Natural killer cell (primary cell): ENCODE data around the gene GLI1. TPM values are rescaled to one million over a fixed set of nuclear protein-coding genes. Genes with fewer than 3 reads are reported as not detected.

Experiments used
- ATAC-seq, 3 donors: fragments of 150-1000 bp in 2 of 3; fragments of 200-7000 bp in 1 of 3; cut with Tn5 transposase; 1 replicate in 1 of 3; 2 replicates in 2 of 3; pipeline ENCODE4 v1.10.0; 2021; ENCODE audit warnings: mild to moderate bottlenecking in 2 of 3, moderate library complexity in 2 of 3
- DNase-seq, 2 donors: peaks; one replicate each; pipeline versions ENCODE4 v3.0.0 to v3.0.0-alpha.2; 2013 to 2021; ENCODE audit warnings: mixed read lengths in 1 of 2
- H3K27ac ChIP-seq: one replicate; pipeline ENCODE4 v1.5.1; 2013; ENCODE audit warnings: mild to moderate bottlenecking, low read length
- H3K27me3 ChIP-seq: one replicate; pipeline ENCODE4 v1.6.1; 2013; ENCODE audit warnings: low read length; ENCODE audit not compliant: control insufficient read depth, insufficient read depth
- H3K36me3 ChIP-seq: one replicate; pipeline ENCODE4 v1.6.1; 2013; ENCODE audit warnings: low read length; ENCODE audit not compliant: control insufficient read depth, insufficient read depth
- H3K4me1 ChIP-seq: one replicate; pipeline ENCODE4 v1.6.1; 2013; ENCODE audit warnings: low read length; ENCODE audit not compliant: control insufficient read depth, insufficient read depth
- H3K4me3 ChIP-seq: one replicate; pipeline ENCODE4 v1.5.1; 2013; ENCODE audit warnings: low read length
- H3K9me3 ChIP-seq: one replicate; pipeline ENCODE4 v1.6.1; 2013; ENCODE audit warnings: low read length; ENCODE audit not compliant: control insufficient read depth, insufficient read depth
- H3K27ac Mint-ChIP-seq, 2 donors: one replicate each; pipeline ENCODE4 v1.8.0; 2022; ENCODE audit warnings: mild to moderate bottlenecking in 2 of 2, mixed read lengths in 2 of 2, moderate library complexity in 1 of 2
- H3K27me3 Mint-ChIP-seq, 2 donors: one replicate each; pipeline ENCODE4 v1.8.0; 2022; ENCODE audit warnings: low read depth in 2 of 2, mixed read lengths in 2 of 2
- H3K36me3 Mint-ChIP-seq: one replicate; pipeline ENCODE4 v1.8.0; 2022; ENCODE audit warnings: mixed read lengths
- H3K4me1 Mint-ChIP-seq, 2 donors: one replicate each; pipeline ENCODE4 v1.8.0; 2022; ENCODE audit warnings: mixed read lengths in 2 of 2
- H3K4me3 Mint-ChIP-seq: one replicate; pipeline ENCODE4 v1.8.0; 2022; ENCODE audit warnings: mild to moderate bottlenecking, moderate library complexity, mixed read lengths
- H3K9me3 Mint-ChIP-seq, 2 donors: one replicate each; pipeline ENCODE4 v1.8.0; 2022; ENCODE audit warnings: mixed read lengths in 2 of 2
- WGBS: methylation state at CpG from one replicate; pipeline ENCODE4 v1.1.7; 2013; ENCODE audit warnings: missing lambda C conversion rate; ENCODE audit not compliant: insufficient coverage; 5-methylcytosine and 5-hydroxymethylcytosine counted together
- intact Hi-C: fragments of 100-400 bp; cut with micrococcal nuclease; formaldehyde crosslinking; loops from one replicate; pipeline ENCODE4 v1.14.2; 2022
- total RNA-seq, 4 donors: library from RNA; stranded (reverse); fragments of 120-200 nt in 1 of 4; gene quantifications; one replicate each; pipeline versions ENCODE4 v1.2.3 to v1.2.4, GENCODE V29; 2013 to 2022
- TF ChIP-seq, protein P1 (sequence below): fragments of 200-600 bp; IDR thresholded peaks from one replicate; pipeline ENCODE4 v1.8.0; 2022; ENCODE audit warnings: antibody characterized with exemption

The GLI1 gene
- total RNA-seq, 3 donors from 2014 or later (not counting 1 experiment from before 2014, with no cell fraction given) = 0.50 to 1.4 (median 0.99) TPM

DNA sequence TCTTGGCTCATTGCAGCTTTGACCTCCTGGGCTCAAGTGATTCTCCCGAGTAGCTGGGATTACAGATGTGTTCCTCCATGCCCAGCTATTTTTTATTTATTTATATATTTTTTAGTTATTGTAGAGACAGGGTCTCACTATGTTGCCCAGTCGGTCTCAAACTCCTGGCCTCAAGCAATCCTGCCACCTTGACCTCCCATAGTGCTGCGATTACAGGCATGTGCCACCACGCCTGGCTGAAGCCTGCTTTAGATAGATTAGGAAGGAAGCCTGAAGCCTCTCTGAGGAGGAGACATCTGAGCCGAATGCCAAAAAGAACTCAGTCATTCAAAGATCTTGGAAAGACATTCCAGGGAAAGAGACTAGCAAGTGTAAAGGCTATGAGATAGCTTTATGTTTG, 14.8 kb upstream of the GLI1 start:
- Histone ChIP-seq H3K4me3 (no peak overlapping the region), H3K4me1 (no peaks in the 10 kb centered on the region), H3K27ac (no peak overlapping the region), H3K9me3 (peaks cover 6% of the 10 kb centered on the region), H3K27me3 (no peaks in the 10 kb centered on the region), H3K36me3 (no peaks in the 10 kb centered on the region)
- Mint-ChIP-seq H3K4me3 (no peak overlapping the region), H3K27me3 (peaks cover 5 to 6% of the 10 kb centered on the region in 2 donors), H3K27ac (no peak overlapping the region), H3K36me3 (no peaks in the 10 kb centered on the region), H3K4me1 (no peaks in the 10 kb centered on the region), H3K9me3 (no peaks in the 10 kb centered on the region)
- no peak for ATAC-seq
- 86% methylated on average over 5 of the region's 5 CpGs for WGBS
- TF ChIP-seq, protein P1, sequence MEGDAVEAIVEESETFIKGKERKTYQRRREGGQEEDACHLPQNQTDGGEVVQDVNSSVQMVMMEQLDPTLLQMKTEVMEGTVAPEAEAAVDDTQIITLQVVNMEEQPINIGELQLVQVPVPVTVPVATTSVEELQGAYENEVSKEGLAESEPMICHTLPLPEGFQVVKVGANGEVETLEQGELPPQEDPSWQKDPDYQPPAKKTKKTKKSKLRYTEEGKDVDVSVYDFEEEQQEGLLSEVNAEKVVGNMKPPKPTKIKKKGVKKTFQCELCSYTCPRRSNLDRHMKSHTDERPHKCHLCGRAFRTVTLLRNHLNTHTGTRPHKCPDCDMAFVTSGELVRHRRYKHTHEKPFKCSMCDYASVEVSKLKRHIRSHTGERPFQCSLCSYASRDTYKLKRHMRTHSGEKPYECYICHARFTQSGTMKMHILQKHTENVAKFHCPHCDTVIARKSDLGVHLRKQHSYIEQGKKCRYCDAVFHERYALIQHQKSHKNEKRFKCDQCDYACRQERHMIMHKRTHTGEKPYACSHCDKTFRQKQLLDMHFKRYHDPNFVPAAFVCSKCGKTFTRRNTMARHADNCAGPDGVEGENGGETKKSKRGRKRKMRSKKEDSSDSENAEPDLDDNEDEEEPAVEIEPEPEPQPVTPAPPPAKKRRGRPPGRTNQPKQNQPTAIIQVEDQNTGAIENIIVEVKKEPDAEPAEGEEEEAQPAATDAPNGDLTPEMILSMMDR = no peak
- no peak for DNase-seq
- intact Hi-C loops = no loop called here

DNA sequence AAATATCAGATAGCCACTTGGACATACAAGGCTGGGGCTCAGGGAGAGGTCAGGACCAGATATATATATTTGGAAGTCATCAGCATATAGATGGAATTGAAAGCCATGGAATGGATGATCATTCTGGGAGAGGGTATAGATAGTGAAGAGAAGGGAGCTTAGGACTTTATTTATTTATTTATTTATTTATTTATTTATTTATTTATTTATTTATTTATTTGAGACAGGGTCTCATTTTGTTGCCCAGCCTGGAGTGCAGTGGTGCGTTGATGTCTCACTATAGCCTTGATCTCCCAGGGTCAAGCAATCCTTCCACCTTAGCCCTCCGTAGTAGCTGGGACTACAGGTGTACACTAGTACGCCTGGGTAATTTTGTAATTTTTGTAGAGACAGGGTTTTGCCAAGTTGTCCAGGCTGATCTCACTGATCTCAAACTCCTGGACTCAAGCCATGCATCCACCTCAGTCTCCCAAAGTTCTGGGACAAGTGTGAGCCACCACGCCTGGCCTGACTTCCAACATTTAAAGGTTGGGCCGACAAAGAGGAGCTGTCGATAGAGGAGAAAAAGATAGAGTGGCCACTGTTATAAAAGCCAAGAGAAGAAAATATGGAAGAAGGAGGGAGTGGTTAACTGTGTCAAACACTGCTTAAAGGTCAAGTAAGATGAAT, 13.2 kb upstream of the GLI1 start:
- Histone ChIP-seq H3K27ac (no peak overlapping the region), H3K4me1 (no peaks in the 10 kb centered on the region), H3K4me3 (no peak overlapping the region), H3K27me3 (no peaks in the 10 kb centered on the region), H3K9me3 (peaks cover 2% of the 10 kb centered on the region), H3K36me3 (no peaks in the 10 kb centered on the region)
- DNase-seq (no peak), ATAC-seq (no peak)
- Mint-ChIP-seq H3K9me3 (no peaks in the 10 kb centered on the region), H3K36me3 (no peaks in the 10 kb centered on the region), H3K4me3 (no peak overlapping the region), H3K27me3 (peaks cover 0 to 5% of the 10 kb centered on the region in 2 donors), H3K27ac (no peak overlapping the region), H3K4me1 (no peaks in the 10 kb centered on the region)
- intact Hi-C loops = no loop called here
- 94% methylated on average over 5 of the region's 6 CpGs for WGBS
- TF ChIP-seq, protein P1 = no peak

DNA sequence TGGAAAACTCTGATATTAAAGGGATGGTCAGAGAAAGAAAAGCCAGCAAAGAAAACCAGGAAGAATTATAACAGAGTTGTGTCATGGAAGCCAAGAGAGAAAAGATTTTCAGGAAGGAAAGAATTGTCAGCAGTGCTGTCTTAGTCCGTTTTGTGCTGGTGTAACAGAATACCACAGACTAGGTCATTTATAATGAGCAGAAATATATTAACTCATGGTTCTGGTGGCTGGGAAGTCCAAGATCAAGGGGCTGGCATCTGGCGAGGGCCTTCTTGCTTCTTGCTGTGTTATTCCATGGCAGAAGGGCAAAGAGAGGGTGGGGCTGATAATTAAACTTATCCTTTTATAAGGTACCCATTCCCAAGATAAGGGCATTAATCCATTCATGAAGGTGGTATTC, 10.9 kb upstream of the GLI1 start:
- no peak overlapping the region for H3K27ac ChIP-seq
- no peak overlapping the region for H3K4me3 ChIP-seq
- Mint-ChIP-seq H3K9me3 (no peaks in the 10 kb centered on the region), H3K27ac (no peak overlapping the region), H3K4me1 (no peaks in the 10 kb centered on the region), H3K36me3 (no peaks in the 10 kb centered on the region), H3K4me3 (no peak overlapping the region), H3K27me3 (no peaks in the 10 kb centered on the region)
- no peaks in the 10 kb centered on the region for H3K4me1 ChIP-seq
- WGBS = 83% methylated on average over 2 of the region's 2 CpGs
- intact Hi-C loops = no loop called here
- TF ChIP-seq, protein P1 = no peak
- ATAC-seq = no peak
- DNase-seq = no peak
- H3K27me3 ChIP-seq = no peaks in the 10 kb centered on the region
- H3K36me3 ChIP-seq = no peaks in the 10 kb centered on the region
- no peaks in the 10 kb centered on the region for H3K9me3 ChIP-seq

DNA sequence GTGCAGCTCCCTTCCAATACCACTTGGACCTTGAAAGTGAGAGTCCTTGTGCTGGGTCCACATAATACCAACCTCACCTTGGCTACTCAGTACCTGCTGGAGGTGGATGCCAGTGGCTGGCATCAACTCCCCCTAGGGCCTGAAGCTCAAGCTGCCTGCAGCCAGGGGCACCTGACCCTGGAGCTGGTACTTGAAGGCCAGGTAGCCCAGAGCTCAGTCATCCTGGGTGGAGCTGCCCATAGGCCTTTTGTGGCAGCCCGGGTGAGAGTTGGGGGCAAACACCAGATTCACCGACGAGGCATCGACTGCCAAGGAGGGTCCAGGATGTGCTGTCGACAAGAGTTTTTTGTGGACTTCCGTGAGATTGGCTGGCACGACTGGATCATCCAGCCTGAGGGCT, 10.2 kb upstream of the GLI1 start:
- Mint-ChIP-seq H3K27ac (no peak overlapping the region), H3K36me3 (no peaks in the 10 kb centered on the region), H3K27me3 (no peaks in the 10 kb centered on the region), H3K9me3 (no peaks in the 10 kb centered on the region), H3K4me1 (no peaks in the 10 kb centered on the region), H3K4me3 (no peak overlapping the region)
- Histone ChIP-seq H3K4me1 (no peaks in the 10 kb centered on the region), H3K9me3 (no peaks in the 10 kb centered on the region), H3K27me3 (no peaks in the 10 kb centered on the region), H3K4me3 (no peak overlapping the region), H3K27ac (no peak overlapping the region), H3K36me3 (no peaks in the 10 kb centered on the region)
- DNase-seq (no peak), ATAC-seq (no peak)
- intact Hi-C loops = no loop called here
- WGBS = 97% methylated on average over 7 of the region's 7 CpGs
- TF ChIP-seq, protein P1 = no peak
